GM21390 (cell line): ENCODE data around the gene SRPRA.
A peak's percentile ranks its signal among the peaks of the same experiment; 100 is the strongest.
"Not testable (repeated sequence)": the region's sequence is repeated elsewhere in the genome, so short reads cannot be mapped to it uniquely, and the experiment has no call there.

ENCODE experiments used
- ATAC-seq: cut with Tn5 transposase; IDR thresholded peaks from one replicate; pipeline ENCODE4 v1.9.1; 2021; ENCODE audit not compliant: unreplicated experiment

The SRPRA gene, protein sequence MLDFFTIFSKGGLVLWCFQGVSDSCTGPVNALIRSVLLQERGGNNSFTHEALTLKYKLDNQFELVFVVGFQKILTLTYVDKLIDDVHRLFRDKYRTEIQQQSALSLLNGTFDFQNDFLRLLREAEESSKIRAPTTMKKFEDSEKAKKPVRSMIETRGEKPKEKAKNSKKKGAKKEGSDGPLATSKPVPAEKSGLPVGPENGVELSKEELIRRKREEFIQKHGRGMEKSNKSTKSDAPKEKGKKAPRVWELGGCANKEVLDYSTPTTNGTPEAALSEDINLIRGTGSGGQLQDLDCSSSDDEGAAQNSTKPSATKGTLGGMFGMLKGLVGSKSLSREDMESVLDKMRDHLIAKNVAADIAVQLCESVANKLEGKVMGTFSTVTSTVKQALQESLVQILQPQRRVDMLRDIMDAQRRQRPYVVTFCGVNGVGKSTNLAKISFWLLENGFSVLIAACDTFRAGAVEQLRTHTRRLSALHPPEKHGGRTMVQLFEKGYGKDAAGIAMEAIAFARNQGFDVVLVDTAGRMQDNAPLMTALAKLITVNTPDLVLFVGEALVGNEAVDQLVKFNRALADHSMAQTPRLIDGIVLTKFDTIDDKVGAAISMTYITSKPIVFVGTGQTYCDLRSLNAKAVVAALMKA

DNA sequence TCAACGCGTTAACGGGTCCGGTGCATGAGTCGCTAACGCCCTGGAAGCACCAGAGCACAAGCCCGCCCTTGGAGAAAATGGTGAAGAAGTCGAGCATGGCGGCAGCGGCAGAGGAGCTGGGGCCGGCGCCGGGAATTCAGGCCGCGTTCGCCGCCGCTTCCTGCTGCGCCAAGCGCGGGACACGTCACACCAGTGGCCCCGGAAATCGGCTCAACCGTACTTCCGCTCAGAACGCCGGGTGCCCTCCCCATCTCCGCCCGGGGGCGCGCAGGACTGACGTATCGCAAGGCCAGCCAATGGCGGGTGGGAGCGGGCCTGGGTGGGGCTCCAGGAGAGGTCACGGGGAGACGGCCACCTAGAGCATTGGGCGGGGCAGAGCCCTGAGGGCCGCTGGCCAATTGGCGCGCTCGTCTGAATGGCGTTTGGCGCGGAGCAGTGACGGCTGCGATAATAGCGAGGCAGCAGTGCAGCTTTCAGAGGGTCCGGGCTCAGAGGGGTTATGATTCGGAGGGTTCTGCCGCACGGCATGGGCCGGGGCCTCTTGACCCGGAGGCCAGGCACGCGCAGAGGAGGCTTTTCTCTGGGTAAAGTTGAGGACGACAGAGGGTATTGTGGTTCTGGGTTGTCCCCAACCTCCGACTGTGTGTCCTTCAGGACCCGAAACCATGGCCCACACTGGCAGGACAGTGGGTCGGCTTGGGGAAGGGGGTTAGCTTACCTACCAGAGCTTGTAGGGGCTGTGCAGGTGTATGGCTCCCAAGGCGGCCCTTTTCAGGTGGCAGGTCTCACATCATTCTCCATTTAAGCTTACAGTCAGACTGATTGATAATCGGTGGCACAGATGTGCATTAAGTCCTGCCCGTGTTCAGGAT, at the start of gene SRPRA, which contains the start of gene FOXRED1:
TSS of gene SRPRA (minus strand) at position 188 of the 872 bp plus-strand sequence. CDS start at position 97, 91 bp downstream.
TSS of gene FOXRED1 (plus strand) at position 447 of the 872 bp plus-strand sequence. CDS start at position 500, 53 bp downstream.
- peak; percentile 99 for ATAC-seq

DNA sequence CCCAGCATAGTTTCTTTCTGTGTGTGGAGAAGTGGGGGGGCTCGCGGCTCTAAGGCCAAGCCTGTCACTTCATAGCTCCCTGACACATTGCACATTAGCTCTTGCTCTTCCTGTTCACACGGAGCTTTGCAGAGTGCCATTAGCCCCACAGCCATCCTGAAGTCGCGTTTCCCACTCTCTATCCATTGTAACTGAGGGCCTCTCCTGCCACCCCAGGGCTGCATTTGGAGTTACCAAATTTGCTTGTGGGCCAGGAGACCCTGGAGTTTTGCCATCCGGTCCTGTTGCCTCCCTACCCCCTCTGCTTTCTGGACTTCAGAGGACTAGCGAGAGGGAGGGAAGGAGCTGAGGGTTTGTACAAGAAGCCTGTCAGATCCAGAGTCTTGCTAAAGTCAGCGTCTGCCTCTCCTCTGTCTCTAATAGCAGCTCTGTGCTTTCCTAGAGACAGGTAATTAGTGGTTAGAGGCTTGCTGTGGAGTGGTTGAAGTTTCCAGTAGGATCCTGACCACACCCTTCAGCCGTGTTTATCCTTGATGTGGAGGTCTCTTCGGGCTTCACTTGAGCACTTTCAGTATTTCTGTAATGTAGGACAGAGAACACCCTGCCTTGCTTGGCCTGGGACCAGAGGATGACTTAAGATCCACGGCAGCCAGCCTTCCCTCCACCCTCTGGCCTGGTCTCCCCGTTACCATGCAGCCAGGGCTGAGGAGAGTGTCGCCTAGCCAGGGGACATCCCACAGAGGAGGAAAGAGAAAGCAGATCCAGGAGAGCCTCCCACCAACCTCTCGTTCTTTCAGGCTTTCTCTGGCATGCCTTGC, 49.3 kb upstream of the SRPRA start:
- peak; percentile 40 for ATAC-seq

DNA sequence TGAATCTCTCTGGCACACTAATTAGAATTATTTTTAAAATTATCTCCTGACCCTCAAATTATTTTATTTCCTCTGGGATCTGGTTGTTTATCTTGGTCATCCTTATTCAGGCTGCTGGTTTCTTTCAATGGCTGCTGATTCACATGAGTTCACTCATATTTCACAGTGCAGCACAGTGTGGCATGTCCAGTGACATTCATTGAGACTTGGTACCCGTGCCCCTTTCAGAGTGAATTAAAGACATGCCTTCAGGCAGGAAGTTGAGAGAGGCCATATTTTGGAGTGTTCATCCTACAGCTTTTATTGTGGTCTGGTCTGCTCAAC, 48.7 kb upstream of the SRPRA start:
- ATAC-seq, result no peak

DNA sequence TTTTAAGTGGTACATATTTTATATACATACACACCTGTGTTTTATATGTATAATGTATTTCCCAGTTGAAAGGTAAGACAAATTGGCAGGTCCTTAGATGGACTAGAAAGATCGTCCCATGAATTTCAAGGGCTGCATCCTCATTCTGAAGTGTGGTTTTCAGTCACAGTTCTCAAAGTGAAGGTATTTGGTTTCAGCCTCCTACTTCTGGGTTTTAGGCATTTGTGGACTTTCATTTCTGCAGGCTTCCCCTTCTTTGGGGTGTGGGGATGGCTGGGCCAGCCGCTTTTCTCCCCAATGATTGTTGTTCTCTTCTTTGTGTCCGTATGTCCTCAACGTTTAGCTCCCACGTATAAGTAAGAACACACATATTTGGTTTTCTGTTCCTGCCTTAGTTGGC, 45.1 kb upstream of the SRPRA start:
- ATAC-seq, result no peak

DNA sequence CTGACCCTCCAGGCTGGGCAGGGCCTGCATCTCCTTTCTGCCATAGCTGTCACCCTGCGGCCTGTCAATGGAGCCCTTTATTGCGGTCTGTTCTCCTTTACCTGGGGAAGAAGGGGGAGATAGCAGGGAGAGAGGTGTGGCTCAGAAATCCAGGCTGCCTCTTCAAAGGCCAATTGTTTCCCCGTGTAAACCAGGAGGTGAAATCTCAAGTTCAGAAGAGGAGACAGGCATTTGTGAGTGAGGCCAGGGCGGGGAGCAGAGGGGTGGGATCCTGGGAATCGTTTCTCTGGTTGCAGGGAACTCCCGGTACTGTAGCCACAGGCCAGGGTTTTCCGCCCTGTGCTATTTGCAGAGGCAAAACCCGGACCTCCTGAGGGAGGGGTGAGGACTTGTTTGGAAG, 44.3 kb upstream of the SRPRA start:
- no peak for ATAC-seq

DNA sequence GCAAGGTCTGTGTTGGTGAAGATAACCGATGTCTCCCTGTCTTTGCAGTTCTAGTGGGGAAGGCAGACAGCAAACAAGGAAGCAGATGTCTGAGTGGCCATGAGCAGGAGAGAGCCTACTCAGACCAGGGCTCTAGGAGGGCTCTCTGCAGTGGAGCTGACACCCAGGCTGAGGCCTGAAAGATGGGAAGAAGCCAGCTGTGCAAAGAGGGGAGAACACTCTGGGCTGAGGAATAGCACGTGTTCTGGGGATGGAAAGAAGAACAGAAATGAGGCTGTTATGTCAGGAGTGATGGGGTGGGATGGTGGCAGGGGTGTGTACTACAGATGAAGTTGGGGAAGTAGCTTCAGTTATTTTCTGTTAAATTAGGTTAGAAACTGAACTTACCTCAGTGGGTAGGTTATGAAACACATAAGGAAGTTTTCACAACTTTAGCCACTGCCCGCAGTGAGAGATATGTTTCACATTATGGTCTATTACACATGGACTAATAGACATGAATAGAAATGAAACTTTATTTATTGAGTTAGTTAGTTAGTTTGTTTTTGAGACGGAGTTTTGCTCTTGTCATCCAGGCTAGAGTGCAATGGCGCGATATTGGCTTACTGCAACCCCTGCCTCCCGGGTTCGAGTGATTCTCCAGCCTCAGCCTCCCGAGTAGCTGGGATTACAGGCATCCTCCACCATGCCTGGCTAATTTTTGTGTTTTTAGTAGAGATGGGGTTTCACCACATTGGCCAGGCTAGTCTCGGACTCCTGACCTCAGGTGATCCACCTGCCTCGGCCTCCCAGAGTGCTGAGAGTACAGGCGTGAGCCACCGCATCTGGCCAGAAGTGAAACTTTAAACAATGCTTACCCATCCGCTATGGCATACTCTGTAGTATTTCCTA, 43.0 kb upstream of the SRPRA start:
- ATAC-seq, result peak; percentile 73

DNA sequence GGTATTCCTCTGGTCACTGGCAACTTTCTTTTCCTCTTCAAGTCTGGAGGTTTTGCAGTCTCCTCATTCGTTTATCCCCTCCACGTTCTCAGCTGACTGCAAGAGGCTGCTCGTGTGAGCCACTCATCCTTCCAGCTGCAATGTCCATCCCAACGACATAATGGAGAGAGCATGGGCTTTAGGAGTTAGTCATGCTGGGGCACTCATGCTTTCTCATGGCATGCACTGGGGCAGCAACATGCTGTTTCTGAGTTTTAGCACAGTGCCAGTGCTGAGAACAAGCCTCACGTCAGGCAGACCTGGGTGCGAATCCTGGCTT, 42.3 kb upstream of the SRPRA start:
- no peak for ATAC-seq

DNA sequence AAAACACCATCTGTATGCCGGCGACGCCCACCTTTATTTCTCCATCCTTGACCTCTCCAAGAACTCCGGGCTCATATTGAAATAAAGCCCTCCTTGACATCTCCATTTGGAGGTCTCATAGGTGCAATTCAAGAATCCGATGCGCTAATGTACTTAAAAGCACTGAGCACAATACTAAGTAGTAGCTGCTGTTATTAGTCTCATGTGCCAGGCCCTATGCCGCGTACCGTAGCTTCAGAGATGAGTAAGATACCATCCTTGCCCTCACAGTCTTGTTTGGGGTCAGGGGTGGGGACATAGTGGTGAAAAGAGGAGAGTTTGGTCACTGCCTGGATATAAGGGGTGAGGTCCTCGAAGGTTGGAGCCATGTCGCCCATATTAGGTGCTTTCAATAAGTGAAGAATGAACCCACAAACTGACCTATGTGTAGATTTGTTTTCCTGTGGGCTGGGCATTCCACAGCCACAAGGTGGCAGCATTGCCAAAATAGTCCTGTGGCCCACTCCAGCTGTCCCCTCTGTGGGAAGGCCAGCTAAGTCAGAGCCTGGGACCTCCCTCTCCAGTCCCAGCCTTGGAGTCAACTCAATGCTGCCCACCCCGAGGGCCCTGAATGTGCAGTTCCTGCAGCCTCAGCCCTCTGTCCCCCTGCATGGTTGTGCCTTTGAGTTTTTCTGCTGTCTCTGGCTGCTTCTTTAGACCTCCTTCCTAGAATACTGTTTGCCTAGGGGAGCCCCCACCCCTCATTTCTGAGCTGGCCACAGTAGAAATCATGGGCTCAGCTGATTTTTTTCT, 41.7 kb upstream of the SRPRA start:
- peak; percentile 30 for ATAC-seq

DNA sequence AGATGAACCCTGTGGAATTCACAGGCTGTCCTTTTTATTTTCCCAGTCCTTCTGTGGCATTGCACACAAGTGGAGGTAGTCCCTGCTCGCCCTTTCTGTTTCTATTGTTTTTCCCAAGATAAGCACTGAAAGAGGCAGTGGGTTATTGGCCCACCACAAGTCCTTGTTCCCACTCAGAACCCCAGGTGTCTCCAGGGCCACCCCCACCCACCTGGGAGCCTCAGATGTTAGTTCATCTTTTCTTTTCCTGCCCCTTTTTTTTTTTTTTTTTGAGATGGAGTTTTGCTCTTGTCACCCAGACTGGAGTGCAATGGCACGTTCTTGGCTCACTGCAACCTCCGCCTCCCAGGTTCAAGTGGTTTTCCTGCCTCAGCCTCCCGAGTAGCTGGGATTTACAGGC, 40.1 kb upstream of the SRPRA start:
- ATAC-seq, result not testable (repeated sequence)

DNA sequence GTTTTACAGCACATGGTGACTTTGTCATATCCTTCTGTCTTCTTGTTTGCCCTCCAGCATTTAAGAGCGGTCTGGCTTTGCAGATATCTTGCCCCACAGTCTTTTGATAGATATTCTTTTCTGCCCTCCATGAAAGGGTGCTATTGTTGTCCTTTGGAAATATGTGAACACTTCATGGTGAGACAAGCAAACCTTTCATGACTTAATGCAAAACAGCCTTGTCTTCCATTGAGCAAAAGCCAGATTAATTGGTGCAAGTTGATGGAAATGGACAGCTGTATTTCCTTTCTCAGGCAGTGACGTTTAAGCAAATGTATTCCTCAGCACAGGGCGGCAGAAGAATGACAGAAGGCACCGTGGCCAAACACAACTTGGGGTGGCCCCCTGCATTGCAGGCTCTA, 39.6 kb upstream of the SRPRA start:
- ATAC-seq, result no peak

DNA sequence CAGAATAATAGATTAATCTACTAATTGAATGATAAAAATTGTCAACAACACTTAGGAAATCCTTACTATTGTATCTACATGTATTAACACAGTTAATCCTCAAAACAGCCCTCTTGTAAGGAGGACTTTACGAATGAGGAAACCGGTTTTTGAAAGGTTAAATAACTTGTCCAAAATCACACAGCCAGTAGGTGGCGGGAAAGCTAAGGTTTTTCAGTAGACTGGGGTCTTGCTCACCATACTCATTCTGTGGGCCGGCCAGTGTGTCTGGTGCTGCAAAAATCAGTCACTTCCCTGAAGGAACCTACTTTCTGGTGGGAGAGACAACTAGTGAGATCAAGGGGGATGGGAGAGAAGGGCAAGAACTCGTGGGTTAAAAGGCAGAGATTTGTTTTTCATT, 39.0 kb upstream of the SRPRA start:
- no peak for ATAC-seq

DNA sequence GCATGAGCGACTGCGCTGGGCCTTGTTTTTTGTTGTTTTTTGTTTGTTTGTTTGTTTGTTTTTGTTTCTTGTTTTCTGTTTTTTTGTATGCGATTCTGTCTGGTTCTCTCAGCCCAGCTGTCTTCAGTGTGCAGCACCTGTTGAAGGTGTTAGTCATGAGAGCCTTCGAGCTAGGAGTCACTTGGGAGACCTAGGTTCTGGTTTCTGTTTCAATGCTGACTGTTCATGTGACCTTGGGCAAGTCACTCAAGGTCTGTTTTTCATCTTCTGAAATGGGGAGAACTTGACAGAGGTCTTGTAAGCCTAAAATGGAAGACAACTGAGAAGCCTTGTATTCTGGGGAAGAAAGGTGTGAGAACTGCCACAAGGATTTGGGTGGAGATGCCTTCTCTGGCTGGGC, 37.0 kb upstream of the SRPRA start:
- ATAC-seq, result peak; percentile 67

DNA sequence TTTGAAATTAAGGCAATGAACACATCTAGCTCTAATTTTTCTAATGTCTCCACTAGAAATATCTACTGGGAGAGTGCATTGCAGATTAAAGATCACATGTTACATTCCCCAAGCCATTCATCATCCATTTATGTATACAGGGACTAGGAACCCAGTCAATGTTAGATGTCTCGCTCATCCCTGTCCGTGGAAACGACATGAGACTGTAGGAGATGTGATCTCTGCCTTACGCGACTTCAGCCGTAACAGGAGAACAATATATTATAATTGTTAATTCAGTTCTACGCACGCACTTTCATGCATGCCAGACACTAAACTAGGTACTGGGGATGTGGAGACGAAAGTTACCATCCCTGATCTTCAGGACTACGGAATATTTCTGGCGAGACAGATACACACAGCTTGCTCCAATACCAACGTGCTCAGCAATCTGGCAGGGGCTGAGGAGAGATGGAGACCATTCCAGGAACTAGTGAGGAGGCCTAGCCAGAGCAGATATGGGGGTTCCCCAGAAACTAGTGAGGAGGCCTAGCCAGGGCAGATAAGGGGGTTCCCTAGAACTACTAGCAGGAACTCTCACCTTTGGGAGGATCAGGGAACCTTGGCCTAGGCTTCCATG, 35.9 kb upstream of the SRPRA start:
- no peak for ATAC-seq

DNA sequence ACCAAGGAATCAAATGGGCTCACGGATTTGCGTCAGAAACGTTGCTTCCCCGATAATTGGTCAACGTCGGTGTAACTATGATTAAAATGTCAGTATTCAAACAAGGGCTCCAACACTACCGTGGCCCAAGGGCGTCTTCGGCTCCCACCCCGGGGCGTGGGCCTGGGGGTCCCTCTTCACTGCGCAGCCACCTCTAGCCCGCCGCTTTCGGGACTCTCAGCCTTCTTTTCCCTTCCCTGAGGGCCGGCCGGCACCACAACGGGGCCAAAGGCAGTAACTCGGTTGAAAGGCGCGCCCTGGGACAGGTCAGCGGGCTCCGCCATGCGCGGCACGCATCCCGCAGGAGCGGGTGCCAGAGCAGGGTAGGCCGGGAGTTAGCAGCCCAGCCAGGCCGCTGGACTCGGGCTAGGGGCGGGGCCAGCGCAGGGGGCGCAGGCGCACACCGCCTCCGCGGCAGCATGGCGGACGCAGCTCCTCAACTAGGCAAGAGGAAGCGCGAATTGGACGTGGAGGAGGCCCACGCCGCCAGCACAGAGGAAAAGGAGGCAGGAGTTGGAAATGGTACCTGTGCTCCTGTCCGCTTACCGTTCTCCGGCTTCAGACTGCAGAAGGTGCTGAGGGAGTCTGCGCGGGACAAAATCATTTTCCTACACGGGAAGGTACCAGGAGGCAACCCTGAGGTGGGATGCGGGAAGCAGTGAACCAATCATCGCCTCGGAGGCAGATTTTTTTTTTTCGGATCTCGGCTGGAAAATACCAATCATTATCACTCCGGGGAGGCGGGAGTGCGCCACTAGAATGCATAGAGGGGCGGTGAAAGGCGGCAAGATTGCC, 35.1 kb upstream of the SRPRA start, which contains the start of gene DCPS:
TSS of gene DCPS (plus strand) at position 438 of the 834 bp plus-strand sequence. CDS start at position 459, 21 bp downstream.
- peak; percentile 85 for ATAC-seq

DNA sequence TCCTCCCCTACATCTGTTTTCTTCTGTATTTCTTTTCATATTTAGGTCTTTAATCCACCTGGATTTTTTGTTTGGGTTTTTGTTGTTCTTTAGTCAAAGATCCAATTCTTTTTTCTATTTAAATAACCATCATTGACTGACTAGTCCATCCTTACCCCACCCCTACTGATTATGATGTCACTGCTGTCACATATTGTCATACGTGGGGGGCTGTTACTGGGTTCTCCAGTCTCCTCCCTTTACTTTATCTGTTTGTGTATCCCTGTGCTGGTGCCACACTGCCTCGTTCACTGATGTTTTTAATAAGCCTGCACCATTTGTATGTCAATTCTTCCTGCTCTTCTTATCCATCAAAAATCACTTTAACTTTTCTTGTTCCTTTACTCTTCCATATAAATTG, 28.3 kb upstream of the SRPRA start:
- ATAC-seq, result no peak

DNA sequence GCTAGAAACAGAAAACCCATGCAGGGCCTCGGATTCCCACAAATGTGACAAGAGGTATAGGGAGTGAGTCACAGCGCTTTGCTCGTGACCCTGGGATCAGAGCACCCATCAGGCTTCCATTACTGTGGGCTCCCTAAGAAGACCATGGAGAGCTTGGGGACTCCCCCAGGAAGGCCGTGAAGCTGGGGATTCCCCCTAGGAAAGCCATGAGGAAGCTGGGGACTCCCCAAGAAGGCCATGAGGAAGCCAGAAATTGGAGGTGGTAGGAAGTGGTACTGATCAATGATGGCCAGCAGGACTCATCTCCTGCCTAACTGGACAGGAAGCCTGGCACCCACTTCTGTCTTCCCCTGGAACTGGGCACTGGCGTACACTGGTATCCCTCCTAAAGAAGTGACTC, 25.0 kb upstream of the SRPRA start:
- no peak for ATAC-seq

DNA sequence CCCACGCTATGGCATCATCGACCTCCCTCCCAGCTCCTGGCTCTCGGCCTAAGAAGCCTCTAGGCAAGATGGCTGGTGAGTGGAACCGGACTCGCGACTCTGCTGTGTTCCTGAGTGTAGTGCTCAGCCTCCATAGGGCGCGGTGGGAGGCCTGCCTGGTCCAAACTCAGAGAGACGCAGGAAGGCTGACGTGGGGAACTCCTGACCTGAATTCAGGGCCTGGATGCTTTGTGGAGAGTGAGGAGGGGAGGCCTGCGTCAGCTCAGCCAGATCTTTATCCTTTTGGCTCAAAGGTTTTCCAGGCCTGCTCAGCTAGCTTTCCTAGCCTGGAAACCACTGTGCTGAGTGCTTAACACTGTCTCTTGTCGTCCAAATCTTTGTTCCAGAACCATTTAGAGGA, 22.2 kb upstream of the SRPRA start:
- no peak for ATAC-seq

DNA sequence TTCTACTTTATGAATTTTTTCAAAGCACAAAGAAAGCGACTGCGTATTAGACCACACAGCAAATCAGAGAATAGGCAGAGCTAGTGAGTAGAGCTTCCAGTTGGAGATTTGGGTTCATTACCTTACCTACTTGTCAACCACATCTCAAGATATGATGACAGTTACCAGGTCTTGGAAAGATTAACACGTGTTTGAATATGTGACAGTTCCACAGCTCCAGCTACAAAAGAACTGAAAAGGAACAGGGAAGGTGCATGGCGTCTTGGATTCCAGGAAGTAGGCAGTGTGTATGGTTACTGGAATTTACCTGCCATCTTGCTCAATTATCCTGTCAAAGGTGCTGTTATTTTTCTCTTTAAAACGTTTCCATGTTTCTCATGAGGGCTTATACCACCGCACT, 19.5 kb upstream of the SRPRA start:
- ATAC-seq, result no peak
